HG03025 (cell line): ENCODE results near the gene FRRS1L.

ENCODE experiments used
- ATAC-seq: cut with Tn5 transposase; IDR thresholded peaks from one replicate; pipeline ENCODE4 v1.9.1; 2021; ENCODE audit warnings: mild to moderate bottlenecking, moderate library complexity; ENCODE audit not compliant: unreplicated experiment, low FRiP score

Gene FRRS1L

DNA sequence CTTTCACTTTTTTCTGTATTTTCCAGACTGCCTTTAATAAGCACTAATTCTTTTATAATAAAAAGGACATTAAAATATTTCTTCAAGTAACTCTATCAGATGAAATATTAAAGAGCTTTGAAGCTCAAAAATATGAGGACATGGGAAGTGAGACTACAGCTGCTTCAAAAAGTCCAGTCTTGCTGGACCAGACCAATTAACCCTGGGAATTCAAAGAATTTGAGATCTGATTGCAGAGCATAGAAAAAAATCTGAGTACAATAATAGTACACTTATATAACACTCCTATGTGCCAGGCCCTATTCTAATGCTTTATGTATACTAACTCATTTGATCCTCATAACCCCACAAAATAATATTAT lies 57.1 kb downstream of the FRRS1L start:
- ATAC-seq = no peak

GRCh38 chr9:109108318-109108717 lies 58.7 kb downstream of the FRRS1L start:
- ATAC-seq = no peak

- ATAC-seq = no peak
Measured at GRCh38 chr9:109107402-109108240, 59.4 kb downstream of the FRRS1L start.

DNA sequence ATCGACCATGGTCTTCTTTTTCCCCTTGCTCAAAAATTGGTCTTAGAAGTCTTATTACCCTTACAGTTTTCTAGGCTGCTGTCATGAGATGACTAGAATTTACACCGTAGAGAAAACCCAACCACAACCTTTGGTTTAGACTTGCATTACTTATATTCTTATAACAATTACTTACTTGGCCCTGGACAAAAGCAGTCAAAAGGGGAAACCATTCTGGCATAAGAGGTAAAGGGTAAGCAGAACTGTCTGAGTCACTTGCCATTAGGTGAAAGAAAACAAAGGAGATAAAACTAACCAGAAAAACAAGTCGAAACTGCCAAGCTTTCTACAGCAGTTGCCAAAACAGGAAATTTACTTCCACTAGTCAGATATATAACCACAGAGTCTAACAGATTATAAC lies 65.2 kb downstream of the FRRS1L start:
- ATAC-seq = peak; percentile 55

- ATAC-seq = no peak
Measured at GRCh38 chr9:109101202-109101595, 65.8 kb downstream of the FRRS1L start.

DNA sequence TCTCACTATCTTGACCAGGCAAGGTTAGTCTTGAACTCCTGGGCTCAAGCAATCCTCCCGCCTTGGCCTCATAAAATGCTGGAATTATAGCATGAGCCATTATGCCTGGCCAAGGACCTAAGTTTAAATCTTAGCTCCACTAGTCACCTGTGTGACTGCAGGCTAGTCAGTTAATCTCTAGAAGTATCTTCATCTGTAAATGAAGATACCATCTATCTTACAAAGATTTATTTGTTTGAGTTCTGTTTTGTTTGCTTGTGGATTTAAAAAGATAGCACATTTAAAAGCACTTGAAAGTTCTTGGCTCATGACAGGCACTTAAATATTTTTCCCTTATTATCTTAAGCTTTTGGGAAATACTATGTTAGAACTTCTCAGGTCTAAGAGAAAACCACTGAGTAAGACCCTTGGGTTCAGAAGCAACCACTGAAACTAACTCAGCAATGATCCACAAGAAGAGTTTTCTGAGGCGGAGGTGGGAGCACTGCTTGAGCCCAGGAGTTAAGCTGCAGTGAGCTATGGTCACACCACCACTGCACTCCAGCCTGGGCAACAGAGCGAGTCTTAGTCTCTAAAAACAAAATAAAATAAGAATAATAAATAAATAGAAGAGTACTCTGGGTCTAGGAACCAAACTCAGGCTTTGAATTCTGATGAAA lies 66.4 kb downstream of the FRRS1L start:
- no peak for ATAC-seq

GRCh38 chr9:109098960-109099308 lies 68.1 kb downstream of the FRRS1L start:
- ATAC-seq = no peak

GRCh38 chr9:109098171-109098959 lies 68.7 kb downstream of the FRRS1L start:
- no peak for ATAC-seq

DNA sequence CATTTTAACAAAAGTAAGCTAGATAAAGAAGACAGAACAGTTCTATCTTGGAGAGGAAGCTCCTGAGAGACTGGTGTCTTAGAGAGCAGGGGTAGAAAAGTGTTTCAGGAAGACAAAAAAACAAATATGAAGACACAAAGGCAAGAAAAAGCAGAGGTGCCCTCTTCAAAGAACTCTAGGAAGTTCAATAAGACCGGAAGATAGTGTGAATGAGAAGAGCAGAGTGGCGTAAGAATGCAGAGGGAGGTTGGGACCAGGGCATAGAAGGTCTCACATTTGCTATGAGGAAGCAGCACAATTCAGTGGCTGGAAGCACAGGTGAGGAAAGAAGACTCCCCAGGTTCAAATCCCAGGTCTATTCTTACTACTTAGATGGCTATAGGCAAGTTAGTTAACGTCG lies 69.9 kb downstream of the FRRS1L start:
- ATAC-seq = no peak

DNA sequence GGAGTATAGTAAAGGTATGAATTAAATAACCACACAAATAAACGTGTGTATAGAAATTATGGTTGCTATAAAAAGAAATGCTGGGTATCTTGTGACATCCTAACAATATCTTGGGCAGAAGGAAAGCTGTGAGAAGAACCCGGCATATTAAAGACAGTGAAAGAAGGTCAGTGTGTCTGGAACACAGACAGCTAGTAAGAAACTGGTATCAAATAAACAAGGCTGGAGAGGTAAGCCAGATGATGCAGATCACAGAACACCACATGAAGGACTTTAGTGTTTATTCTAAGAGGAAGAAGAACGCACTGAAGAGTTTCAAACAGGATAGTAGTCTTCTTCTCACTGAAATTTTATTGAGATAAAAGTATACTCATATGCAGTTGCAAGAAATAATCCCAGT lies 71.7 kb downstream of the FRRS1L start:
- no peak for ATAC-seq

GRCh38 chr9:109094268-109094667 lies 72.8 kb downstream of the FRRS1L start:
- ATAC-seq = no peak

DNA sequence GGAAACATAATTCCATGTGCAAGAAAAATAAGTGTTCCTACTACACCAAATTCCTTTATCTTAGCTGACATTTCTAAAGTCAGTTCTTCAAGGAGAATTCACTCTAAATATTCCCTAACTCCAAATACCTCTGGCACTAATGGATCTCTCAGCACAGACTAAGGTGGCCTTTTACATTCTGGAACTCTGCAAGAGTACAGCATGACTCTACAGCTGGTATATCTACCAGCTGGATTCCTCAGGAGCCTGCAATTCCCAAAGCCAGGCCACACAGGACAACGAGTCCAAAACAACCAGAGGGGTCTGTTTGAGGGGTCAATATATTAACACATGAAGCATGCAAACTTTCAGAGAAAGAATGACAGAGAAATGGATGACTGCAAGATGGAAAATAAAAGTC lies 74.5 kb downstream of the FRRS1L start:
- ATAC-seq = no peak

DNA sequence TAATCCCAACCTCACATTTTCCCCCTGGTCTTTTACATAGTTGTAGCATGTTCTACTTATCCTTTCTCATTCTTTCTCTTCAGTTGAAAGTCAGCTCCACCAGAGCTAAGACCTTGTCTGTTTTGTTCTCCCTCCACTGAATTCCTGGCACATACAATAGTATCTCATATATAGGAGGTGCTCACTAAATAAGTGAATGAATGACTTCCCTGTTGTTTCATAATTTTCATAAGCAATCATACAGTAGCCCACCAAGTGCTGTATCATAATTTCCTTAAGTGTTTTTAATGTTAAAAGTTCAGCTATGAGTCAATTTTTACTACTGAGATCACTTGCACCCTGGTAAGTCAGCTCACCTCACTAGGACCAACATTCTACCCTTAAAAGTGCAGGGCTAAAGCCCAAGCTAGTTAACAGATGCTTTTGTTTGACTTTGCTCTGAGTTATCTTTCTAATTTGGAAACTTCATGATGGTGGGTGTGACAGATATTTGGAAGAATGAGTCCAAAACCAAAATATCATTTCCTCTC lies 74.9 kb downstream of the FRRS1L start:
- no peak for ATAC-seq

DNA sequence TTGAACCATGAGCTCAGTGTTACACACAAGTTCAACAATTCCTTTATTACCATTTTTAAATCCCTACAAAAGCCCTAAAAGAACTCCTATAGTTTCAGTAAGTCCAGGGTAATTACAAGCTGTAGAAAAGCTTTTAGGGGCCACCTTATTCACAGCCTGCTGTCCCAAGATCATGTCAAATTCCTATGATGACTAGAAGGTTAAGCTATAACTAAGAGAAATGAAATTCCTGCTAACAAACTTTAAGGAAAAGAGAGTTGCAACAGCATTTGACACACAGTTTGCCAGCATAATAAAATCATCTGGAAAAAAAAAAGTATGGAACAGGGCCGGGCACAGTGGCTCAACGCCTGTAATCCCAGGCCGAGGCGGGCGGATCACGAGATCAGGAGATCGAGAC lies 78.8 kb downstream of the FRRS1L start:
- ATAC-seq = no peak

DNA sequence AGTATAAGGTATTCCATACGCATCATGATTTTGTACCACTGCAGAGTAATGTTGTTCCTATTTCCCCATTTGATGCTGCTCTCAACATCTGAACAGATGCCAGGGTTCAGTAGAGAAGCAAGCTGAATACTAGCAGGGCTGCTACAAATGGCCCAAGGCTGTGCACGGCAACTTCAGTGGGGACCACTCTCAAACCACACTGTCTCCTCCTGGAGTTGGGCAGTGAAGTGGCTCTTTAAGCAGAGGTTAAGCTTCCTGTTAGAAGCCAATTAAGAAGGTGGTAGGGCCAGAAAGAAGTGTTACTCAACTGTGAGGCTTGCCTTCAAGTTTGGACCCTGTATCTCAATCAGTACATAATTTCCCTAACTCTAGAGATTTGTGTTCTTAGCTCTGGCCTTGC lies 79.3 kb downstream of the FRRS1L start:
- ATAC-seq = no peak

DNA sequence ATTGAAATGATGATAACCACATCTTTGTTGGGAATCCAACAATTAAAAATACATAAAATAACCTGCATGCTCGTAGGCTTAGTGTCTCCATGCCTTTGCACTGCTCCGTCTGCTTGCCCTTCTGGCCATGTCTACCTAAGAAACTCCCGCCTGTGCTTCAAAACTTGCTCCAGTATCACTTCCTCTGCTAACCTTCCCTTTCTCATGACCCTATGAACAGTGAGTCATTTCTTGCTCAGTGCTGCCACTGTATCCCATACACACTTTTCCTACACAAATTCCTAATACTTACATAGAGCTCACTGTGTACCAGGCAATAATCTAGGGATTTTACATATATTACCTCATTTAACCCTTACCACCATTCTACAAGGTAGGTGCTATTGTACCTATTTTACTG lies 80.8 kb downstream of the FRRS1L start:
- peak; percentile 66 for ATAC-seq

- no peak for ATAC-seq
Measured at GRCh38 chr9:109085510-109085909, 81.5 kb downstream of the FRRS1L start.

DNA sequence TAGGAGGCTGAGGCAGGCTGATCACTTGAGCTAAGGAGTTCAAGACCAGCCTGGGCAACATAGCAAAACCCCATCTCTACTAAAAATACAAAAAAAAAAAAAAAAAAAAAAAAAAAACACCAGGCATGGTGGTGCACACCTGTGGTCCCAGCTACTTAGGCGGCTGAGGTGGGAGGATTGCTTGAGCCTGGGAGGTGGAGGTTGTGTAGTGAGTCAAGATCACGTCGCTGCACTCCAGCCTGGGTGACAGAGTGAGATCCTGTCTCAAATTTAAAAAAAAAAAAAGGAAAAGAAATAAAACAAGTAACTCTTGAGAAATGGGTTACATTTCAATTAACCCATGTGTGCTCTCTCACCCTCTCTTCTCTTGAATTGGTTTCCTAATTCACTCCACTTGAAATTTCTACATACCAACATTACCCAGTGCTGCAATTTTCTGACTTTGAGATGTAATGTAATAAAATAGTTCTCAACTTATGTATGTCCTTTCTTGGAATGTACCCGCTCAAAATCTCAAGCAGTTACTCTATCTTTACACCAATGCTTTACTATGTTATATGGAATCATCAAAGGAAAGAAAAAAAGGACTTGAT lies 83.1 kb downstream of the FRRS1L start:
- no peak for ATAC-seq

GRCh38 chr9:109083141-109083540 lies 83.9 kb downstream of the FRRS1L start:
- no peak for ATAC-seq

GRCh38 chr9:109082091-109082620 lies 84.9 kb downstream of the FRRS1L start:
- no peak for ATAC-seq
